ENCODE results near the gene MRPL37.

The MRPL37 gene

GRCh38 chr1:54265659-54266058 lies 65.7 kb downstream of the MRPL37 start:
- Histone ChIP-seq H3K27ac (ENCODE audit: low read length) (no peak overlapping the region), H3K9ac (ENCODE audit: low read depth, low read length) (no peak overlapping the region), H2AFZ (ENCODE audit: low read depth, low read length) (no peak overlapping the region), H3K9me3 (ENCODE audit: insufficient read depth, low read length, severe bottlenecking) (no peaks in the 10 kb centered on the region), H3K36me3 (ENCODE audit: insufficient read depth, low read length) (peaks cover 69% of the 10 kb centered on the region), H3K4me1 (ENCODE audit: insufficient read depth, low read length) (no peaks in the 10 kb centered on the region), H3K4me3 (ENCODE audit: low read depth in 1 of 2, low read length in 2 of 2) (no peak overlapping the region), H4K20me1 (ENCODE audit: insufficient read depth, low read length) (peaks cover 72% of the 10 kb centered on the region), H3K79me2 (ENCODE audit: insufficient read depth, low read length) (peaks cover 89% of the 10 kb centered on the region), H3K27me3 (ENCODE audit: insufficient read depth, low read length, poor library complexity) (no peaks in the 10 kb centered on the region), H3K4me2 (ENCODE audit: insufficient read depth, low read length) (no peak overlapping the region)
- no peak for ATAC-seq (ENCODE audit: insufficient read depth, low read depth)
- DNase-seq, result no peak
- TF ChIP-seq EZH2 (IDR thresholded peaks at IDR 0.05; ENCODE audit: borderline replicate concordance, low read depth, low read length, severe bottlenecking), result no peak

- Histone ChIP-seq H3K9ac (ENCODE audit: low read depth, low read length) (no peak overlapping the region), H3K9me3 (ENCODE audit: insufficient read depth, low read length, severe bottlenecking) (no peaks in the 10 kb centered on the region), H3K4me3 (ENCODE audit: low read depth in 1 of 2, low read length in 2 of 2) (no peak overlapping the region), H3K27ac (ENCODE audit: low read length) (no peak overlapping the region), H3K79me2 (ENCODE audit: insufficient read depth, low read length) (peaks cover 90% of the 10 kb centered on the region), H3K36me3 (ENCODE audit: insufficient read depth, low read length) (peaks cover 71% of the 10 kb centered on the region), H3K4me1 (ENCODE audit: insufficient read depth, low read length) (no peaks in the 10 kb centered on the region), H4K20me1 (ENCODE audit: insufficient read depth, low read length) (peaks cover 73% of the 10 kb centered on the region), H2AFZ (ENCODE audit: low read depth, low read length) (no peak overlapping the region), H3K4me2 (ENCODE audit: insufficient read depth, low read length) (no peak overlapping the region), H3K27me3 (ENCODE audit: insufficient read depth, low read length, poor library complexity) (no peaks in the 10 kb centered on the region)
- DNase-seq (no peak), ATAC-seq (ENCODE audit: insufficient read depth, low read depth) (no peak)
- TF ChIP-seq CTCF (IDR thresholded peaks at IDR 0.05; ENCODE audit: borderline replicate concordance, extremely low read depth, low read length, poor library complexity, severe bottlenecking) (no peak), EZH2 (IDR thresholded peaks at IDR 0.05; ENCODE audit: borderline replicate concordance, low read depth, low read length, severe bottlenecking) (no peak)
Observed at GRCh38 chr1:54266195-54266594, 66.2 kb downstream of the MRPL37 start.

- Histone ChIP-seq H3K36me3 (ENCODE audit: insufficient read depth, low read length) (peaks cover 71% of the 10 kb centered on the region), H3K79me2 (ENCODE audit: insufficient read depth, low read length) (peaks cover 89% of the 10 kb centered on the region), H3K4me2 (ENCODE audit: insufficient read depth, low read length) (no peak overlapping the region), H3K4me3 (ENCODE audit: low read depth in 1 of 2, low read length in 2 of 2) (no peak overlapping the region), H3K27ac (ENCODE audit: low read length) (no peak overlapping the region), H2AFZ (ENCODE audit: low read depth, low read length) (no peak overlapping the region), H3K27me3 (ENCODE audit: insufficient read depth, low read length, poor library complexity) (no peaks in the 10 kb centered on the region), H3K9me3 (ENCODE audit: insufficient read depth, low read length, severe bottlenecking) (no peaks in the 10 kb centered on the region), H4K20me1 (ENCODE audit: insufficient read depth, low read length) (peaks cover 71% of the 10 kb centered on the region), H3K4me1 (ENCODE audit: insufficient read depth, low read length) (no peaks in the 10 kb centered on the region), H3K9ac (ENCODE audit: low read depth, low read length) (no peak overlapping the region)
- no peak for DNase-seq
- no peak for ATAC-seq (ENCODE audit: insufficient read depth, low read depth)
- TF ChIP-seq EZH2 (IDR thresholded peaks at IDR 0.05; ENCODE audit: borderline replicate concordance, low read depth, low read length, severe bottlenecking), result no peak
- no peak for TF ChIP-seq CTCF (IDR thresholded peaks at IDR 0.05; ENCODE audit: borderline replicate concordance, extremely low read depth, low read length, poor library complexity, severe bottlenecking)
Observed at GRCh38 chr1:54266908-54267307, 66.9 kb downstream of the MRPL37 start.
